ENCODE results near the gene DNAH6. TPM values are rescaled to one million over a fixed set of nuclear protein-coding genes. Genes with fewer than 3 reads are reported as not detected.

DNAH6 gene
- polyA plus RNA-seq, 3 donors = 0.04 TPM; not detected in 2

GRCh38 chr2:84846041-84846663 lies 329.9 kb downstream of the DNAH6 start:
- no peaks in the 10 kb centered on the region for H3K36me3 ChIP-seq (replicated peaks in 1 of 2; ENCODE audit: control insufficient read depth in 1 of 2, insufficient read depth in 2 of 2, low read length in 2 of 2)
- DNase-seq = no peak
- peak overlapping the region; percentile 34 to 72 for H3K27ac ChIP-seq (ENCODE audit: low read depth in 1 of 2, low read length in 2 of 2)
- no peaks in the 10 kb centered on the region for H3K27me3 ChIP-seq (ENCODE audit: control insufficient read depth in 2 of 2, insufficient read depth in 2 of 2, low read length in 2 of 2)
- Mint-ChIP-seq H3K27me3 (ENCODE audit: low read depth in 3 of 3) (peaks cover 0 to 4% (median 4%) of the 10 kb centered on the region in 3 donors), H3K36me3 (peaks cover 0 to 2% of the 10 kb centered on the region in 2 donors), H3K27ac (peak overlapping the region; percentile 46 to 87 (median 82)), H3K9me3 (peaks cover 0 to 4% (median 2%) of the 10 kb centered on the region in 7 donors), H3K4me1 (peaks cover 35% of the 10 kb centered on the region), H3K4me3 (peak overlapping the region in 1 of 2 donors; percentile 63)
- peak overlapping the region; percentile 25 for H3K9ac ChIP-seq (ENCODE audit: insufficient read depth, low read length, poor library complexity, severe bottlenecking)
- WGBS (ENCODE audit: insufficient coverage) = 10% methylated on average over 4 of the region's 5 CpGs
- intact Hi-C loops (cut with micrococcal nuclease) = no loop called here
- no peaks in the 10 kb centered on the region for H3K9me3 ChIP-seq (replicated peaks in 1 of 2; ENCODE audit: control insufficient read depth in 1 of 2, insufficient read depth in 1 of 2, low read length in 2 of 2)
- H3K4me2 ChIP-seq (replicated peaks; ENCODE audit: extremely low read depth, low read length, poor library complexity, severe bottlenecking) = peak overlapping the region; percentile 29
- H3K4me3 ChIP-seq (replicated peaks in 1 of 3; ENCODE audit: low read depth in 2 of 3, low read length in 3 of 3) = no peak overlapping the region
- no peak for TF ChIP-seq CTCF (IDR thresholded peaks at IDR 0.05)
- H3K4me1 ChIP-seq (ENCODE audit: control insufficient read depth in 1 of 2, insufficient read depth in 2 of 2, low read length in 2 of 2) = peaks cover 26 to 28% of the 10 kb centered on the region in 2 donors
- H4K20me1 ChIP-seq (ENCODE audit: insufficient read depth, low read length) = no peaks in the 10 kb centered on the region
- H3K79me2 ChIP-seq (ENCODE audit: insufficient read depth, low read length) = no peaks in the 10 kb centered on the region
- H2AFZ ChIP-seq (ENCODE audit: insufficient read depth, low read depth, low read length, poor library complexity, severe bottlenecking) = peak overlapping the region; percentile 79

GRCh38 chr2:84846741-84847142 lies 330.4 kb downstream of the DNAH6 start:
- Histone ChIP-seq H3K79me2 (ENCODE audit: insufficient read depth, low read length) (no peaks in the 10 kb centered on the region), H4K20me1 (ENCODE audit: insufficient read depth, low read length) (no peaks in the 10 kb centered on the region), H3K9ac (ENCODE audit: insufficient read depth, low read length, poor library complexity, severe bottlenecking) (no peak overlapping the region), H3K4me2 (replicated peaks; ENCODE audit: extremely low read depth, low read length, poor library complexity, severe bottlenecking) (no peak overlapping the region), H3K27ac (ENCODE audit: low read depth in 1 of 2, low read length in 2 of 2) (peak overlapping the region; percentile 34 to 72), H3K27me3 (ENCODE audit: control insufficient read depth in 2 of 2, insufficient read depth in 2 of 2, low read length in 2 of 2) (no peaks in the 10 kb centered on the region), H2AFZ (ENCODE audit: insufficient read depth, low read depth, low read length, poor library complexity, severe bottlenecking) (peak overlapping the region; percentile 79), H3K4me1 (ENCODE audit: control insufficient read depth in 1 of 2, insufficient read depth in 2 of 2, low read length in 2 of 2) (peaks cover 26 to 28% of the 10 kb centered on the region in 2 donors), H3K4me3 (replicated peaks in 1 of 3; ENCODE audit: low read depth in 2 of 3, low read length in 3 of 3) (no peak overlapping the region), H3K36me3 (replicated peaks in 1 of 2; ENCODE audit: control insufficient read depth in 1 of 2, insufficient read depth in 2 of 2, low read length in 2 of 2) (no peaks in the 10 kb centered on the region), H3K9me3 (replicated peaks in 1 of 2; ENCODE audit: control insufficient read depth in 1 of 2, insufficient read depth in 1 of 2, low read length in 2 of 2) (no peaks in the 10 kb centered on the region)
- peaks cover 35% of the 10 kb centered on the region for H3K4me1 Mint-ChIP-seq
- 61% methylated on average over 2 of the region's 2 CpGs for WGBS (ENCODE audit: insufficient coverage)
- H3K27ac Mint-ChIP-seq = peak overlapping the region in 6 of 7 donors; percentile 18 to 85 (median 81)
- DNase-seq = no peak
- intact Hi-C loops (cut with micrococcal nuclease) = no loop called here
- peaks cover 0 to 4% (median 4%) of the 10 kb centered on the region in 3 donors for H3K27me3 Mint-ChIP-seq (ENCODE audit: low read depth in 3 of 3)
- TF ChIP-seq CTCF (IDR thresholded peaks at IDR 0.05) = no peak
- peaks cover 0 to 2% of the 10 kb centered on the region in 2 donors for H3K36me3 Mint-ChIP-seq
- H3K9me3 Mint-ChIP-seq = peaks cover 0 to 5% (median 2%) of the 10 kb centered on the region in 7 donors
- no peak overlapping the region for H3K4me3 Mint-ChIP-seq
